ENCODE results near the gene OGG1.

DNA sequence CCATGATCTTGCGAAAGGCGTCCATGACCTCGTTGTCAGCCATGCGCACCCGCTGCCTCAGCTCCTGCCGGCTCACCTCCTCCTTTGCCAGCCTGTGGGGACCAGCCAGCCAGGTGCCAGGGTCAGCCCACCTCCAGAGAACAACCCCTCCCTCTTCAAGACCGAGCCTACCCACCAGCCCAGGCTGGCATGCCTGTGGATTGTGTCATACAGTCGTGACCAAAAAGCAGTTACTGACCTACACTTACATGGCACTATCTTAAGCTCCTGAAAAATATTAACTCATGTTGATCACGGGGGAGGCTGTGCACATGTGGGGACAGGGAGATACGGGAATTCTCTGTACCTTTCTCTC lies 30.7 kb downstream of the OGG1 start:
- TF ChIP-seq BMI1 (IDR thresholded peaks at IDR 0.05; ENCODE audit: low read length) (no peak), SRF (CRISPR knock-in tag; IDR thresholded peaks at IDR 0.05) (no peak), NR2F6 (CRISPR knock-in tag; IDR thresholded peaks at IDR 0.05) (no peak)
